ENCODE results near the gene PARD3. TPM values are rescaled to one million over a fixed set of nuclear protein-coding genes. Genes with fewer than 3 reads are reported as not detected.

The PARD3 gene
- total RNA-seq, 1 donor from 2014 or later: 37.5 TPM

GRCh38 chr10:34618611-34619010 is 196.5 kb downstream of the PARD3 start:
- Histone ChIP-seq H3K4me3 (no peak overlapping the region), H3K4me1 (no peaks in the 10 kb centered on the region), H3K9me3 (no peaks in the 10 kb centered on the region), H3K27me3 (no peaks in the 10 kb centered on the region), H3K27ac (no peak overlapping the region), H3K36me3 (no peaks in the 10 kb centered on the region)
- TF ChIP-seq CTCF (IDR thresholded peaks at IDR 0.05): no peak
- intact Hi-C loops (cut with DNase I): no loop called here
- no peak for DNase-seq (ENCODE audit: low spot score in 2 of 2)

- Histone ChIP-seq H3K27me3 (no peaks in the 10 kb centered on the region), H3K4me3 (no peak overlapping the region), H3K9me3 (no peaks in the 10 kb centered on the region), H3K4me1 (no peaks in the 10 kb centered on the region), H3K27ac (no peak overlapping the region), H3K36me3 (no peaks in the 10 kb centered on the region)
- no peak for DNase-seq (ENCODE audit: low spot score in 2 of 2)
- intact Hi-C loops (cut with DNase I): no loop called here
- TF ChIP-seq CTCF (IDR thresholded peaks at IDR 0.05): no peak
Measured at GRCh38 chr10:34615770-34616169, 199.3 kb downstream of the PARD3 start.

- DNase-seq (ENCODE audit: low spot score in 2 of 2): no peak
- intact Hi-C loops (cut with DNase I): no loop called here
- no peak for TF ChIP-seq CTCF (IDR thresholded peaks at IDR 0.05)
- H3K27me3 ChIP-seq: no peaks in the 10 kb centered on the region
- H3K4me3 ChIP-seq: no peak overlapping the region
- H3K4me1 ChIP-seq: no peaks in the 10 kb centered on the region
- no peaks in the 10 kb centered on the region for H3K9me3 ChIP-seq
- H3K27ac ChIP-seq: no peak overlapping the region
- H3K36me3 ChIP-seq: no peaks in the 10 kb centered on the region
Measured at GRCh38 chr10:34613491-34613890, 201.6 kb downstream of the PARD3 start.

- TF ChIP-seq CTCF (IDR thresholded peaks at IDR 0.05): no peak
- Histone ChIP-seq H3K4me1 (no peaks in the 10 kb centered on the region), H3K27ac (no peak overlapping the region), H3K4me3 (no peak overlapping the region), H3K36me3 (no peaks in the 10 kb centered on the region), H3K9me3 (no peaks in the 10 kb centered on the region), H3K27me3 (no peaks in the 10 kb centered on the region)
- no peak for DNase-seq (ENCODE audit: low spot score in 2 of 2)
- intact Hi-C loops (cut with DNase I): no loop called here
Measured at GRCh38 chr10:34612938-34613337, 202.2 kb downstream of the PARD3 start.

GRCh38 chr10:34612446-34612845 is 202.7 kb downstream of the PARD3 start:
- Histone ChIP-seq H3K4me1 (no peaks in the 10 kb centered on the region), H3K36me3 (no peaks in the 10 kb centered on the region), H3K27me3 (no peaks in the 10 kb centered on the region), H3K9me3 (no peaks in the 10 kb centered on the region), H3K27ac (no peak overlapping the region), H3K4me3 (no peak overlapping the region)
- DNase-seq (ENCODE audit: low spot score in 2 of 2): no peak
- no peak for TF ChIP-seq CTCF (IDR thresholded peaks at IDR 0.05)
- intact Hi-C loops (cut with DNase I): no loop called here

- Histone ChIP-seq H3K27me3 (no peaks in the 10 kb centered on the region), H3K4me1 (no peaks in the 10 kb centered on the region), H3K9me3 (no peaks in the 10 kb centered on the region), H3K4me3 (no peak overlapping the region), H3K36me3 (no peaks in the 10 kb centered on the region), H3K27ac (no peak overlapping the region)
- intact Hi-C loops (cut with DNase I): no loop called here
- no peak for TF ChIP-seq CTCF (IDR thresholded peaks at IDR 0.05)
- DNase-seq (ENCODE audit: low spot score in 2 of 2): no peak
Measured at GRCh38 chr10:34609287-34609940, 205.7 kb downstream of the PARD3 start.
